GM19438 (cell line): ENCODE measurements around the gene BMF.
"Not testable (repeated sequence)": the region's sequence is repeated elsewhere in the genome, so short reads cannot be mapped to it uniquely, and the experiment has no call there.

Experiments
- ATAC-seq: cut with Tn5 transposase; IDR thresholded peaks from one replicate; pipeline ENCODE4 v1.9.1; 2021; ENCODE audit warnings: low read depth; ENCODE audit not compliant: unreplicated experiment

Gene BMF

GRCh38 chr15:40090774-40091455, 17.8 kb downstream of the BMF start:
- ATAC-seq: no peak

DNA sequence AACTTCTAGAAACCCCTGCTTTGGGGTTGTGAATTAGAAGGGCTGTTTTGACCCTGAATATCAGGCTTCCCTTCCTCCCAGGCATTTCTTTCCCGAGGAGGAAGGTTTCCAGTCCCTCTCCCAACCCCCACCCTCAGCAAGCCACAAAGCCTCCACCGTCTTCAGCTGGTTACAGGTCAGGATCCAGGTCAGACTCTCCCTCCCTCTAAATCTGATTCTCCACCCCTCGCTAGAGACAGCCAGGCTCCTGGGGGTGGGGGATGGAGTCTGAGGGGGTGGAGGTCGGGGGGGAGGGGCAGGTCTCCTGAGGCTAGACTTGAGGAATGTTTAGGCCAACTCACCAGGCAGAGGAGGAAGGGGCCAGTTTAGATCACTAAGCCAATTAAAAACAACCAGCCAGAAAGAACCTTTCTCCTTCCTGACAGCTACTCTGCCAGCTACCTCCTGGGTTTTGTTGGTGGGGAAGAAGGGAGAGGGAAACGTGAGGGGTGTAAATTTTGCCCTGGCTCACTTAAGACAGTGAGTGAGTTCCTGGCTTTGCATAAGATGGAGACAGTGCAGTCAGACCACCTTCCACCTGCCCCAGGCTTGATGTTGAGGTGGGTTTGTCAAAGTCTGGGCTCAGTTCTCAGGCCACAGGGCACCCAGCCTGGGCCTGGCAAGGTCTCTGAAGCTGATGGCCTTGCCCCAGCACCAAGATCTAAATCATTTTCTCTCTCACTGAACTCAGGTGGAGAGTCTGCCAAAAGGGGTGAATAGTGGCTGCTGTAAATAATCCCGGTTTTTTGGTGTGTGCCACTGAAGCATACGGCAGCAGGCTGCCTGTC, 19.5 kb downstream of the BMF start:
- no peak for ATAC-seq

DNA sequence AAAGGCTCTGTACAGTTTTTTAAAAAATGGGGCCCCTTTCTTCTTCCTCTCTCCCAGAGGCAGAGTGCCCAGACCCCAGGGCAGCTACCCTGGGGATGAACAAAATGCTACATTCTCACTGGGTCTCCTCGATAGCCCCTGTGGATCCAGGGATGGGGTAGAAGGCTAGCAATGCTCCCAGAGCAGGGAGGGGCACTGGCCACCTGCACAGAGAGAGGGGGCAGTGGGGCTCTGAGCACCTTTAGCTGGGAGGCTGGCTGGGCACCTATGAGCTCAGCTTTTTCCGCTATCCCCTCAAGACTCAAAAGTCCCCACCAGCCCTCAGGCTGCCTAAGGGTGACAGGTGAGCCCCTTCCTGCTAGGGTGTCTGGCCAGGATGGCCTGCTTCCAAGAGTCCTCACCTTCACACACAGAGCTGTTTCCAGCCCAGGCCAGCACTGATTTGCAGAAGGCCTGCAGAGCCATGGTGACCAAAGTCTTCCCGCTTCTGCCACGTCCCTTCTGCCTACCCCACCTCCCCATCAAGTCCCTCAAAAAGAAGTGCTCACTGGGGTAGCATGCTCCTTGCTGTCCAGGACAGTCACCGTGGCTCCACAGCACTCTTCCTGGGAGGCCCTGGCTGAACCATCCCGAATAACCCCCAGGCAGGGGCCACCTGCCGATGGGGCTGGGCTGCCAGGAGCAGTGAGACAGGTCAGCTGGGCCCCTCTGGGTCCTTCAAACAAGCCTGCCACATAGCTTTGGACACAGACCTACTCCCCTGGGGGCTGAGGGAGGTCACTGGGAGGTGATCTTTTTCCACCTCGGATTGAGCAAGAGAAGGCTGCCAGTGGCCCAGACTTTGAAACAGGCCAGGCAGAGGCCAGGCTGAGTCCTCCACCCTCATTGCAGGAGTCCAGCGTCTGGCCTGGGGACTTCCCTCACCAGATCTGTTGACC, 20.4 kb downstream of the BMF start:
- no peak for ATAC-seq

- ATAC-seq: no peak
Measured at GRCh38 chr15:40087068-40087810, 21.4 kb downstream of the BMF start.

GRCh38 chr15:40085266-40085665, 23.4 kb downstream of the BMF start:
- no peak for ATAC-seq

GRCh38 chr15:40084650-40085049, 24.0 kb downstream of the BMF start:
- no peak for ATAC-seq

DNA sequence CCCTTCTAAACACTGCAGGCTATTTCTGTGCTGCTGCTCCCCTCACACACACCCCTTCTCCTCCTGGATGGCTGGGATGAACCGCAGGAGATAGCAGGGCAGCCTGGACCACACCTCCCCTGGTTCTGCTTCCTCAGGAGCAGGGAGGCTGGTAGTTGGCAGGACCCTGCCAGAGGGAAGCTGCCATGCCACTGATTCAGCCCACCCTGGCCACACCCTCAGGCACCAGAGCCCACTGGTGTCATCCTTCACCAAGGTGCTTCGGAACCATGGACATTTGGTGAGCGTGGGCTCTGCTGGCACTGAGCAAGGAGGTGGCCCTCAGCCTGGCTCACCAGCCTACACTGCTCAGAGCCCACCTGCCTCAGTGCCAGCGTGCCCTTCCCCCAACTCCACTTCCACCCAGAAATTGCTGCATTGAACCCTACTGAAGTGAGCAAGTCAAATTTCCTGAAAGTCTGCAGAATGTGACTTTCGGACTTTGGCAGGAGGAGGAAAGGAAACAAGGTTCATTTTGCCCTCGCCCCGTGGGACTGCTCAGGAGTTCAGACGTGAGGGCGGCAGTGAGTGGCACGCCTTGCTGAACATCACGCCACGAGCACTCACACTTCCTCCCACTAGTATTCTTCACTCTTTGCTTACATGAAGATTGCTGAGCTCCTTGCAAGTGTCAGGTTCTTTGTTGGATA, 26.3 kb downstream of the BMF start:
- no peak for ATAC-seq

- ATAC-seq: no peak
Measured at GRCh38 chr15:40081691-40082194, 26.9 kb downstream of the BMF start.

GRCh38 chr15:40080847-40081246, 27.8 kb downstream of the BMF start:
- ATAC-seq: no peak

DNA sequence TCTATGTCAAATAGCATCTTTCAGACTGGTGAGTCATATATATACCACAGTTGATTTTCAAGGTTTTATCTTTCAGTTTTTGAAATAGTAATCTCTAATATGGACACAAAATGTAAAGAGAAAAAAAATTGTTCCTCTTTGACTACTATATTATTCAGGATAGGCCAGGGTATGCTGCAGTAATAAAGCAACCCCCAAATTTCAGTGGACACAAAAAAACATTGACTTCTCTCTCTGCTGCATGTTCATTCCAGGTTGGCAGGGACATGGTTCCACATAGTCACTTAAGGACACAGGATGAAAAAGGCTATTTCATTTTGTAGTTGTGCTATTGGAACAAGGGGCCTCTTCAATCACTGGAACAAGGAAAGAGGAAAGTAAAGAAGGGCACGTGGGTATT, 28.6 kb downstream of the BMF start:
- ATAC-seq: no peak

DNA sequence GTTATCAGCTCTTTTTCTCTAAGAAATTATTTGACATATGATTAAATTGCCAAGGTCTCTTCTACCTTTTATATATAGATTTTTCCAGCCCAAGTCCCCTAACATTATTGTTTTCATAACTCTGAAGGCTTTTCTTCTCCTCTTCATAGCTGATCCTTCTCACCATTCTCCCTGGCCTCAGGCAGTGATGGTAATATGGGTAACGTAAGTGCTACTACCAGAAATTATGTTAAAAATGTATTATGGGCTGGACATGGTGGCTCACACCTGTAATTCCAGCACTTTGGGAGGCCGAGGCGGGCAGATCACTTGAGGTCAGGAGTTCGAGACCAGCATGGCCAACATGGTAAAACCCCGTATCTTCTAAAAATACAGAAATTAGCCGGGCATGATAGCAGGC, 29.2 kb downstream of the BMF start:
- no peak for ATAC-seq

DNA sequence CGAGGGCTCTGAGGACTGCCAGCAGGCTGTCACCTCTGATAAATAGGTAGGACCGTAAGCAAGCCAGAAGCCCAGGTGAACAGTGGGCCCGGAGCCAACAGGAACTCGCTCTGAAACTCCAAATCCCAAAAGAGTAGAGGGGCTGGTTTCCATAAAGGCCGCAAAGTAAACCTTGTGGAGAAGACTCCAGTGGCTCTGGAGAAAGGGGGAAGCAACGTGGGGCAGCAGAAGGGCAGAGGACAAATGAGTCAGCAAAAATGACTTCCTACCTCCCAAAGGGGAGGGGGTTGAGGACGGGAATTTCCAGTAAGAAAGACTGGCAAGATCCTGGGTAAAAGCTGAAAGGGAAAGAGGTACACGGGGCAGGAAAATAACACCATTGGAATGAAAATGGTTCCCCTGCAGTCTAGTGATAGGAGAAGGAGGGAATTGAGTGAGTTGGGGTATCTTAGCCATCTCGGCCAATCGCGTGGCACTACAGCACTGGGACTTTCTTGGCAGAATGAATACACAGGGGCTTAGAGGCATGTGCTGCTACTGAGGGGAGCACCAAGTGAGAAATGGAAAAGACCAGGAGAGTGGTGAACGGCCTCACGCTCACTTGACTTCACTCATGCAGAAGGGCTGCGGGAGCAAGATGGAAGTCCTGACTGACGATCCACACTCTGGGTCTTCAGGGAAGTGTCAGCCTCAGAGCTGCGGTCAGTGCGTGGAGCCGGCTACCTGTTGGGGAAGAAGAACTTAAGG, 33.2 kb downstream of the BMF start:
- no peak for ATAC-seq

DNA sequence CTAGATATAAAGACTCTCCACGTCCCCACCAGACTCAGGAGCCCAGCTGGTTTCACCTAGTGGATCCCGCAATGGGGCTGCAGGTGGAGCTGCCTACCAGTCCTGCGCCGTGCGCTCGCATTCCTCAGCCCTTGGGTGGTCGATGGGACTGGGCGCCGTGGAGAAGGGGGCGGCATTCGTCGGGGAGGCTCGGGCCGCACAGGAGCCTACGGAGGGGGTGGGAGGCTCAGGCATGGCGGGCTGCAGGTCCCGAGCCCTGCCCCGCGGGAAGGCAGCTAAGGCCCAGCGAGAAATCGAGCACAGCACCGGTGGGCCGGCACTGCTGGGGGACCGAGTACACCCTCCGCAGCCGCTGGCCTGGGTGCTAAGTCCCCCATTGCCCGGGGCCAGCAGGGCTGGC, 34.0 kb downstream of the BMF start:
- not testable (repeated sequence) for ATAC-seq

GRCh38 chr15:40073716-40074490, 34.8 kb downstream of the BMF start:
- ATAC-seq: not testable (repeated sequence)

GRCh38 chr15:40072216-40072990, 36.3 kb downstream of the BMF start:
- no peak for ATAC-seq

DNA sequence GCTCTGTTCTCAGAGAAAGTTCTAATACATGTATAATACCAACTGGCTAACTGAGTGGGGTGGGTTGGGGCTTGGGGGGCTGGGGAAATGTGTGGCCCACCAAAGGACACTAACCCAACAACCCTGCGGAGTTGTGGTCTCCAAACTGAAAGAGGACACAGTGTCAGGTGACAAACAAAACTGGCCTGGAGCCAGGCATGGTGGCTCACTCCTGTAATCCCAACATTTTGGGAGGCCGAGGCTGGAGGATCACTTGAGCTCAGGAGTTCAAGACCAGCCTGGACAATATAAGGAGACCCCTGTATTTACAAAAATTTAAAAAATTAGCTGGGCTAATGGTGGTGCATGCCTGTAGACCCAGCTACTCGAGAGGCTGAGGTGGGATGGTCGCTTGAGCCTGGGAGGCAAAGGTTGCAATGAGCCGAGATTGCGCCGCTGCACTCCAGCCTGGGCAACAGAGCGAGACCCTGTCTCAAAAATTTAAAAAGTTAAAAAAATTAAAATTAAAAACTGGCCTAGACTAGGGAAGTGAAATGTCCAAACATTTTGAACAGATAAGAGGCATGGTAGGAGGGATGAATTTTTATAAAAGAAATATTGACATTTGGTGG, 38.0 kb downstream of the BMF start:
- no peak for ATAC-seq

DNA sequence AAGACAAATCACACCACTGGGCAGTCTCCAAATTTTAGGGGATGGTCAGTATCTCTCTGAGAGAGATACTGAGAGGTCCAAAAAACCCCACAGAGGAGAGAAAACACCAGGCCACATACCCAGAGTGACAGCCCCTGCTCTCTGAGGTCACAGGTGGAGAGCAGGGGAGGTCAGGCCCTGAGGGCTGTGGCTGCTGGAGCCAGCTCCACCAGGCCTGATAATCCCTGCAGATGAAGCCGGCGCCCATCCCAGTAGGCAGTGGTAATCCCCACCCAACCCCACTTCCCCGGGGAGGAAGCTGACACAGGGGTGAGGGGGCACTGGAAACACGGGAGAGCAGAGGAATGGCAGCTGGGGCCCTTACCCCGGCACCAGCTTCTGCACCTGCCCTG, 38.5 kb downstream of the BMF start:
- no peak for ATAC-seq
